Heart left ventricle (tissue), 16 donors: ENCODE data around the gene SUCLA2. TPM values are rescaled to one million over a fixed set of nuclear protein-coding genes. Genes with fewer than 3 reads are reported as not detected.
"Not testable (repeated sequence)": the region's sequence is repeated elsewhere in the genome, so short reads cannot be mapped to it uniquely, and the experiment has no call there.

Source experiments
- ATAC-seq, 4 donors: fragments of 200-7000 bp; cut with Tn5 transposase; one replicate each; pipeline ENCODE4 v1.9.1; 2020 to 2022; ENCODE audit warnings: moderate library complexity in 4 of 4, mild to moderate bottlenecking in 3 of 4, moderate number of reproducible peaks in 1 of 4
- DNase-seq, 5 donors: peaks; one replicate each; pipeline ENCODE4 v3.0.0-alpha.2; 2020
- H3K27ac ChIP-seq, 12 donors: fragments of 200-600 bp; sonication (generic) in 4 of 12; one replicate each; pipeline versions ENCODE4 v1.5.0 to v1.8.0; 2016 to 2022; ENCODE audit warnings: mild to moderate bottlenecking in 2 of 12
- H3K27me3 ChIP-seq, 9 donors: fragments of 200-600 bp; sonication (generic) in 2 of 9; one replicate each; pipeline versions ENCODE4 v1.5.1 to v1.8.0; 2016 to 2022; ENCODE audit warnings: mild to moderate bottlenecking in 3 of 9
- H3K36me3 ChIP-seq, 9 donors: fragments of 200-600 bp; sonication (generic) in 2 of 9; one replicate each; pipeline versions ENCODE4 v1.5.0 to v1.8.0; 2018 to 2022; ENCODE audit warnings: mild to moderate bottlenecking in 2 of 9
- H3K4me1 ChIP-seq, 12 donors: fragments of 200-600 bp; sonication (generic) in 4 of 12; one replicate each; pipeline versions ENCODE4 v1.5.0 to v1.8.0; 2016 to 2022; ENCODE audit warnings: mild to moderate bottlenecking in 3 of 12
- H3K4me3 ChIP-seq, 12 donors: fragments of 200-600 bp; sonication (generic) in 4 of 12; one replicate each; pipeline versions ENCODE4 v1.5.0 to v1.8.0; 2017 to 2022; ENCODE audit warnings: mild to moderate bottlenecking in 9 of 12, moderate library complexity in 4 of 12
- H3K9me3 ChIP-seq, 12 donors: fragments of 200-600 bp; sonication (generic) in 4 of 12; one replicate each; pipeline versions ENCODE4 v1.5.0 to v1.8.0; 2016 to 2022; ENCODE audit warnings: mild to moderate bottlenecking in 1 of 12
- POLR2A ChIP-seq, 2 donors: fragments of 450-650 bp; IDR thresholded peaks; one replicate each; pipeline ENCODE4 v1.6.1; 2017; ENCODE audit warnings: antibody characterized with exemption in 2 of 2, mild to moderate bottlenecking in 2 of 2, moderate library complexity in 2 of 2
- WGBS, 4 donors: extraction: QIAGEN DNeasy Blood & Tissue Kit in 2 of 4; methylation state at CpG; one replicate each; pipeline versions ENCODE4 v1.1.5 to v1.1.7; 2013 to 2018; 5-methylcytosine and 5-hydroxymethylcytosine counted together
- intact Hi-C, 10 donors: fragments of 100-400 bp; cut with DNase I; formaldehyde crosslinking; loops; one replicate each; pipeline versions ENCODE4 v1.11.1 to v1.14.2; 2022
- polyA plus RNA-seq, 2 donors: library from polyadenylated mRNA; stranded (reverse); fragments of 200-250 nt; gene quantifications; one replicate each; pipeline ENCODE4 v1.2.3, GENCODE V29; 2013
- total RNA-seq, 9 donors: library from RNA; depleted of rRNA in 2 of 9; stranded (reverse); fragments of >200 nt in 2 of 9; fragmentation: NEBNext Ultra II Directional in 3 of 9; extraction: Animal tissue kit (Norgen Biotek cat#: 25700) in 3 of 9; gene quantifications; one replicate each; pipeline versions ENCODE4 v1.1.0 to v1.2.4, GENCODE V29; 2016 to 2023
- TF ChIP-seq, protein P1 (sequence below), 12 donors: fragments of 200-600 bp; sonication (generic) in 4 of 12; IDR thresholded peaks; one replicate each; pipeline versions ENCODE4 v1.5.0 to v1.8.0; 2018 to 2022; ENCODE audit warnings: antibody characterized with exemption in 12 of 12, mild to moderate bottlenecking in 5 of 12
- donor health status: ischemic (EF 13 %, LVEDD 7.1; RV severe dilation, severe dysfunction).
- donor health status: healthy with polysubstance abuse.
- donor health status: DM: no; HTN: yes; CAD: no.
- donor health status: DM: no; HTN: no; CAD: no.
- donor health status: ischemic (EF 25% LVEDD 6.9; RV normal size, moderate dysfunction).
- donor health status: ischemic (EF 25% LVEDD 5.7; RV mildly dilated, moderate dysfunction).
- donor health status: healthy.
- donor health status: DM: yes; HTN: yes; CAD: no.
- donor health status: ischemic (EF 35%, LVEDD 5.7; RV mildly dilated, moderate dysfunction).
- donor health status: nonischemic (EF 11% LVEDD 7.7; RV severe dilation, severe dysfunction).
- donor health status: DM: yes; HTN: yes; CAD: no.
- donor health status: PGD.
- donor health status: ischemic (EF 29% LVEDD 5.4; RV normal size, mild dysfunction).
- donor health status: nonischemic (EF 23%, LVEDD 6.1; RV moderate dilation, normal function).

The SUCLA2 gene
- total and polyA plus RNA-seq, 11 donors = 36.5 to 166 (median 122) TPM

DNA sequence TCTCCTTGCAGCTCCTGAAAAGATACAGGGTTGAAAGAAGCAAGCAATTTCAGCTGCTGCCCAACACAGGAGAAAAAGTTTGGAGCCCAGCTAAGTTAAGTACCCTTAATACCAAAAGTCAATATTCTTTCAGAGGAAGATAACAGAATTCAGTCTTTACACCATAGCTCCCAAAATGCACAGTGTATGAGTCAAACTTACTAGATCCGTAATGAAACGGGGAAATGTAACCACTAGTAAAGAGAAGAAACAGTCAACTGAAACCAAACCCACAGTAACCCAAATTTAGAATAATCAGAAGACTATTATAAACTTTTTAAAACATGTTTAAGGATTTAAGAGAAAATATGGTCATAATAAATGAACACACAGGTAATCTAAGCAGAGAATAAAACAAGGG, 45.2 kb downstream of the SUCLA2 start:
- 93 to 96% (median 95%) methylated on average over 2 of the region's 2 CpGs for WGBS, 4 donors
- H3K4me1 ChIP-seq = no peaks in the 10 kb centered on the region
- intact Hi-C loops = no loop called here
- peaks cover 0 to 72% (median 48%) of the 10 kb centered on the region in 9 donors for H3K36me3 ChIP-seq
- no peaks in the 10 kb centered on the region for H3K27me3 ChIP-seq
- H3K9me3 ChIP-seq = peaks cover 0 to 42% (median 5%) of the 10 kb centered on the region in 12 donors
- H3K4me3 ChIP-seq = no peak overlapping the region
- TF ChIP-seq POLR2A (IDR thresholded peaks at IDR 0.05) = no peak
- TF ChIP-seq, protein P1, sequence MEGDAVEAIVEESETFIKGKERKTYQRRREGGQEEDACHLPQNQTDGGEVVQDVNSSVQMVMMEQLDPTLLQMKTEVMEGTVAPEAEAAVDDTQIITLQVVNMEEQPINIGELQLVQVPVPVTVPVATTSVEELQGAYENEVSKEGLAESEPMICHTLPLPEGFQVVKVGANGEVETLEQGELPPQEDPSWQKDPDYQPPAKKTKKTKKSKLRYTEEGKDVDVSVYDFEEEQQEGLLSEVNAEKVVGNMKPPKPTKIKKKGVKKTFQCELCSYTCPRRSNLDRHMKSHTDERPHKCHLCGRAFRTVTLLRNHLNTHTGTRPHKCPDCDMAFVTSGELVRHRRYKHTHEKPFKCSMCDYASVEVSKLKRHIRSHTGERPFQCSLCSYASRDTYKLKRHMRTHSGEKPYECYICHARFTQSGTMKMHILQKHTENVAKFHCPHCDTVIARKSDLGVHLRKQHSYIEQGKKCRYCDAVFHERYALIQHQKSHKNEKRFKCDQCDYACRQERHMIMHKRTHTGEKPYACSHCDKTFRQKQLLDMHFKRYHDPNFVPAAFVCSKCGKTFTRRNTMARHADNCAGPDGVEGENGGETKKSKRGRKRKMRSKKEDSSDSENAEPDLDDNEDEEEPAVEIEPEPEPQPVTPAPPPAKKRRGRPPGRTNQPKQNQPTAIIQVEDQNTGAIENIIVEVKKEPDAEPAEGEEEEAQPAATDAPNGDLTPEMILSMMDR (IDR thresholded peaks at IDR 0.05) = no peak
- ATAC-seq = no peak
- DNase-seq = no peak
- H3K27ac ChIP-seq = no peak overlapping the region

DNA sequence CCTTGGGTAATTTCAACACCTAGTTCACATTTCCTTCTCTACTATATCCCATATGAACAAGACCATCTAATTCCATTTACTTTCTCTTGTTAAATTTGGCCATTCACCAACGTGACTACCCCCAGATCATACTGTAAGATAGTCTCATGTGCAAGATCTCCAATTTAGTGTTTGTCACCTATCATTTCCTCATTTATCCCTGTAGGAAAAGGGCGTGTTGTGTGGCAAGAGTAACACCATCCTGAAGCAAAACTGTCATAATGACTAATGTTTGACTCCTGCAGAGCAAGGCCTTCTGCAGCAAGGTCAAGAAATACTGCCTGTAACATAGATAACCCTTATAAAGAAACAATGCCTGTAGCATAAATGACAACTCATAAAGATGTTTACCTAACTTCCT, 51.3 kb downstream of the SUCLA2 start:
- Histone ChIP-seq H3K36me3 (peaks cover 0 to 86% (median 64%) of the 10 kb centered on the region in 9 donors), H3K4me3 (no peak overlapping the region), H3K27ac (no peak overlapping the region), H3K4me1 (no peaks in the 10 kb centered on the region), H3K9me3 (no peaks in the 10 kb centered on the region), H3K27me3 (no peaks in the 10 kb centered on the region)
- TF ChIP-seq POLR2A (IDR thresholded peaks at IDR 0.05) = no peak
- TF ChIP-seq, protein P1 (IDR thresholded peaks at IDR 0.05) = no peak
- intact Hi-C loops = no loop called here
- ATAC-seq = no peak
- 88 to 100% (median 94%) methylated on average over 2 of the region's 2 CpGs for WGBS, 4 donors
- no peak for DNase-seq

DNA sequence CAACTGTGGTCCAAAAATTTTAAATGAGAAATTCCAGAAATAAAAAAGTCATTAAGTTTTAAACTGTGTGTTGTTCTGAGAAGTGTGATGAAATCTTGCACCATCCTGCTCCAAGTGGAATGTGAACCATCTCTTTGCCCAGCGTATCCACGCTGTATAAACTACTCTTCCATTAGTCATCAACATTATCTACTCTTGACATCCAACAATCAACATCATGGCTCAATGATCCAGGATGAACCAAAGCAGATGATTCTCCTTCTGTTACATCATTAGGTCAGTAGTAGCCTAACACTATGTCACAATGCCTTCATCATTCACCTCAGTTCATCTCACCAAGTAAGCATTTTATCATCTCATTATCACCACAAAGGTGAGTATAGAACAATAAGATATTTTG, 55.3 kb downstream of the SUCLA2 start:
- ATAC-seq = no peak
- WGBS, 4 donors = 93 to 94% (median 93%) methylated on average over 2 of the region's 2 CpGs
- intact Hi-C loops = no loop called here
- H3K36me3 ChIP-seq = peaks cover 0 to 78% (median 61%) of the 10 kb centered on the region in 9 donors
- H3K4me3 ChIP-seq = no peak overlapping the region
- H3K9me3 ChIP-seq = no peaks in the 10 kb centered on the region
- no peak overlapping the region for H3K27ac ChIP-seq
- TF ChIP-seq, protein P1 (IDR thresholded peaks at IDR 0.05) = no peak
- no peak for TF ChIP-seq POLR2A (IDR thresholded peaks at IDR 0.05)
- H3K4me1 ChIP-seq = no peaks in the 10 kb centered on the region
- DNase-seq = no peak
- no peaks in the 10 kb centered on the region for H3K27me3 ChIP-seq

DNA sequence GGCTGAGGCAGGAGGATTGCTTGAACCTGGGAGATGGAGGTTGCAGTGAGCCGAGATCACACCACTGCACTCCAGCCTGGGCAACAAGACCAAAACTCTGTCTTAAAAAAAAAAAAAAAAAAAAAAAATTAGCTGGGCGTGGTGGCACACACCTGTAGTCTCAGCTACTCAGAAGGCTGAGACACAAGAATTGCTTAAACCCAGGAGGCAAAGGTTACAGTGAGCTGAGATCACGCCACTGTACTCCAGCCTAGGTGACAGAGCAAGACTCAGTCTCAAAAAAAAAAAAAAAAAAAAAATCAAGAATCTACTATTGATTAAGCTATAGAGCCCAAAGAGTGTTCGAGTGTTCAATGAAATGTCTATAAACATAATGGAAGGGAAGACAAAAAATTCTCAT, 55.9 kb downstream of the SUCLA2 start:
- ATAC-seq, H3K4me1 ChIP-seq, H3K4me3 ChIP-seq, H3K27me3 ChIP-seq, H3K9me3 ChIP-seq, DNase-seq, H3K27ac ChIP-seq, intact Hi-C loops: not testable (repeated sequence)
- H3K36me3 ChIP-seq = peaks cover 0 to 79% (median 61%) of the 10 kb centered on the region in 9 donors
- WGBS, 4 donors = 98 to 99% (median 98%) methylated on average over 4 of the region's 4 CpGs

DNA sequence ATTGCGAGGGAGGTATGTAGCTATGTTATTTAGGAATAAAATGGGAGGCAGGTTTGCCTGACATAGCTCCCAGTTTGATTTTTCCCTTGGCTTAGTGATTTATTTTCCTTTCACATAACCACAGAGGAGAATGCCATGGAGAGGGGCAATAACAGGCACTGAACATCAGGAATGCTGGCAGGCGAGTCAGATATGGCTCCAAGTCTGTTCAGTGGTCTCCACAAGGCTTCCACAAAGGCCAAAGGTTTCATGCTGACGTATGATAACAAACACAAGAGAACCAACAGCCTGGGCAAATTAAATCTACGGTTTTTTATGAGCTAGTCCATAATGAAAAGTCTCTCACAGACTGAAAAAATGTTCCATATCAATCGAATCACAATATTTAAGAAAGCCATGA, 66.7 kb downstream of the SUCLA2 start:
- H3K36me3 ChIP-seq = peaks cover 0 to 7% (median 3%) of the 10 kb centered on the region in 9 donors
- TF ChIP-seq, protein P1 (IDR thresholded peaks at IDR 0.05) = no peak
- no peak for TF ChIP-seq POLR2A (IDR thresholded peaks at IDR 0.05)
- H3K4me1 ChIP-seq = peaks cover 0 to 14% (median 0%) of the 10 kb centered on the region in 12 donors
- no peak overlapping the region for H3K4me3 ChIP-seq
- no peak overlapping the region for H3K27ac ChIP-seq
- intact Hi-C loops = no loop called here
- ATAC-seq = no peak
- WGBS, 4 donors = 90 to 94% (median 93%) methylated on average over 5 of the region's 5 CpGs
- no peaks in the 10 kb centered on the region for H3K9me3 ChIP-seq
- no peaks in the 10 kb centered on the region for H3K27me3 ChIP-seq
- no peak for DNase-seq
